ENCODE data around the gene BTG4.

BTG4 gene

GRCh38 chr11:111461460-111462235 is 50.5 kb downstream of the BTG4 start:
- TF ChIP-seq CTCF (IDR thresholded peaks at IDR 0.05; ENCODE audit: insufficient read depth, low read length, poor library complexity, severe bottlenecking) = no peak
- no peak overlapping the region for H3K4me3 ChIP-seq (replicated peaks; ENCODE audit: low read depth, low read length)
- DNase-seq (ENCODE audit: extremely low read depth, insufficient read length) = no peak
- peaks cover 5% of the 10 kb centered on the region for H3K27me3 ChIP-seq (replicated peaks; ENCODE audit: control insufficient read depth, insufficient read depth, low read length)
- no peaks in the 10 kb centered on the region for H3K36me3 ChIP-seq (ENCODE audit: control insufficient read depth, insufficient read depth, low read length)

- TF ChIP-seq CTCF (IDR thresholded peaks at IDR 0.05; ENCODE audit: insufficient read depth, low read length, poor library complexity, severe bottlenecking) = no peak
- peaks cover 5% of the 10 kb centered on the region for H3K27me3 ChIP-seq (replicated peaks; ENCODE audit: control insufficient read depth, insufficient read depth, low read length)
- DNase-seq (ENCODE audit: extremely low read depth, insufficient read length) = no peak
- H3K36me3 ChIP-seq (ENCODE audit: control insufficient read depth, insufficient read depth, low read length) = no peaks in the 10 kb centered on the region
- H3K4me3 ChIP-seq (replicated peaks; ENCODE audit: low read depth, low read length) = no peak overlapping the region
Observed at GRCh38 chr11:111460856-111461255, 51.3 kb downstream of the BTG4 start.

- no peaks in the 10 kb centered on the region for H3K36me3 ChIP-seq (ENCODE audit: control insufficient read depth, insufficient read depth, low read length)
- DNase-seq (ENCODE audit: extremely low read depth, insufficient read length) = no peak
- no peak overlapping the region for H3K4me3 ChIP-seq (replicated peaks; ENCODE audit: low read depth, low read length)
- H3K27me3 ChIP-seq (replicated peaks; ENCODE audit: control insufficient read depth, insufficient read depth, low read length) = peaks cover 5% of the 10 kb centered on the region
- no peak for TF ChIP-seq CTCF (IDR thresholded peaks at IDR 0.05; ENCODE audit: insufficient read depth, low read length, poor library complexity, severe bottlenecking)
Observed at GRCh38 chr11:111460340-111460739, 51.8 kb downstream of the BTG4 start.

GRCh38 chr11:111459506-111460270 is 52.5 kb downstream of the BTG4 start:
- Histone ChIP-seq H3K36me3 (ENCODE audit: control insufficient read depth, insufficient read depth, low read length) (no peaks in the 10 kb centered on the region), H3K27me3 (replicated peaks; ENCODE audit: control insufficient read depth, insufficient read depth, low read length) (peaks cover 5% of the 10 kb centered on the region), H3K4me3 (replicated peaks; ENCODE audit: low read depth, low read length) (no peak overlapping the region)
- no peak for TF ChIP-seq CTCF (IDR thresholded peaks at IDR 0.05; ENCODE audit: insufficient read depth, low read length, poor library complexity, severe bottlenecking)
- no peak for DNase-seq (ENCODE audit: extremely low read depth, insufficient read length)

- Histone ChIP-seq H3K4me3 (replicated peaks; ENCODE audit: low read depth, low read length) (no peak overlapping the region), H3K36me3 (ENCODE audit: control insufficient read depth, insufficient read depth, low read length) (no peaks in the 10 kb centered on the region), H3K27me3 (replicated peaks; ENCODE audit: control insufficient read depth, insufficient read depth, low read length) (peaks cover 5% of the 10 kb centered on the region)
- no peak for DNase-seq (ENCODE audit: extremely low read depth, insufficient read length)
- TF ChIP-seq CTCF (IDR thresholded peaks at IDR 0.05; ENCODE audit: insufficient read depth, low read length, poor library complexity, severe bottlenecking) = no peak
Observed at GRCh38 chr11:111457731-111458368, 54.3 kb downstream of the BTG4 start.

All from GM06990 (cell line).